Memory B cell (primary cell): Measurements from ENCODE around the gene SLC35B3.

Source experiments
- ATAC-seq: fragments of 150-1000 bp; cut with Tn5 transposase; 2 replicates; pipeline ENCODE4 v1.10.0; 2021; ENCODE audit warnings: low read depth, mild to moderate bottlenecking, moderate library complexity
- DNase-seq, 2 donors: peaks; one replicate each; pipeline ENCODE4 v3.0.0; 2022; ENCODE audit warnings: low spot score in 2 of 2
- H3K27ac Mint-ChIP-seq: one replicate; pipeline ENCODE4 v1.8.0; 2022; ENCODE audit warnings: mild to moderate bottlenecking, moderate library complexity, mixed read lengths
- H3K27me3 Mint-ChIP-seq: one replicate; pipeline ENCODE4 v1.8.0; 2022; ENCODE audit warnings: mixed read lengths
- H3K36me3 Mint-ChIP-seq: one replicate; pipeline ENCODE4 v1.8.0; 2022; ENCODE audit warnings: mild to moderate bottlenecking, mixed read lengths
- H3K4me1 Mint-ChIP-seq: one replicate; pipeline ENCODE4 v1.8.0; 2022; ENCODE audit warnings: mixed read lengths
- H3K4me3 Mint-ChIP-seq: one replicate; pipeline ENCODE4 v1.8.0; 2022; ENCODE audit warnings: mild to moderate bottlenecking, moderate library complexity, mixed read lengths
- H3K9me3 Mint-ChIP-seq: one replicate; pipeline ENCODE4 v1.8.0; 2022; ENCODE audit warnings: mixed read lengths

SLC35B3 gene

GRCh38 chr6:8389036-8389818 is 46.1 kb downstream of the SLC35B3 start:
- H3K9me3 Mint-ChIP-seq = no peaks in the 10 kb centered on the region
- no peak for DNase-seq
- no peaks in the 10 kb centered on the region for H3K4me1 Mint-ChIP-seq
- no peaks in the 10 kb centered on the region for H3K36me3 Mint-ChIP-seq
- H3K27me3 Mint-ChIP-seq = no peaks in the 10 kb centered on the region
- ATAC-seq = no peak
- no peak overlapping the region for H3K27ac Mint-ChIP-seq
- H3K4me3 Mint-ChIP-seq = no peak overlapping the region

GRCh38 chr6:8387942-8388437 is 47.4 kb downstream of the SLC35B3 start:
- ATAC-seq (no peak), DNase-seq (no peak)
- no peaks in the 10 kb centered on the region for H3K9me3 Mint-ChIP-seq
- no peaks in the 10 kb centered on the region for H3K27me3 Mint-ChIP-seq
- H3K36me3 Mint-ChIP-seq = no peaks in the 10 kb centered on the region
- H3K27ac Mint-ChIP-seq = no peak overlapping the region
- H3K4me3 Mint-ChIP-seq = no peak overlapping the region
- H3K4me1 Mint-ChIP-seq = no peaks in the 10 kb centered on the region

GRCh38 chr6:8383584-8383983 is 51.8 kb downstream of the SLC35B3 start:
- H3K4me1 Mint-ChIP-seq = no peaks in the 10 kb centered on the region
- H3K36me3 Mint-ChIP-seq = no peaks in the 10 kb centered on the region
- DNase-seq = no peak
- H3K4me3 Mint-ChIP-seq = no peak overlapping the region
- H3K9me3 Mint-ChIP-seq = no peaks in the 10 kb centered on the region
- peaks cover 9% of the 10 kb centered on the region for H3K27me3 Mint-ChIP-seq
- no peak for ATAC-seq
- H3K27ac Mint-ChIP-seq = no peak overlapping the region

GRCh38 chr6:8382434-8382833 is 52.9 kb downstream of the SLC35B3 start:
- no peak for ATAC-seq
- no peak overlapping the region for H3K4me3 Mint-ChIP-seq
- H3K4me1 Mint-ChIP-seq = no peaks in the 10 kb centered on the region

GRCh38 chr6:8375916-8376315 is 59.4 kb downstream of the SLC35B3 start:
- no peak for ATAC-seq
- Mint-ChIP-seq H3K27me3 (peaks cover 13% of the 10 kb centered on the region), H3K4me1 (no peaks in the 10 kb centered on the region), H3K36me3 (no peaks in the 10 kb centered on the region), H3K9me3 (peaks cover 1% of the 10 kb centered on the region), H3K27ac (no peak overlapping the region), H3K4me3 (no peak overlapping the region)
- no peak for DNase-seq

More at GRCh38 chr6:8382434-8382833, 52.9 kb downstream of the SLC35B3 start:
- no peaks in the 10 kb centered on the region for H3K9me3 Mint-ChIP-seq
- H3K27me3 Mint-ChIP-seq = peaks cover 9% of the 10 kb centered on the region
- no peak for DNase-seq
- no peaks in the 10 kb centered on the region for H3K36me3 Mint-ChIP-seq
- H3K27ac Mint-ChIP-seq = no peak overlapping the region
